ENCODE data around the gene PITPNM2. TPM values are rescaled to one million over a fixed set of nuclear protein-coding genes. Genes with fewer than 3 reads are reported as not detected.

PITPNM2 gene
- total and polyA plus RNA-seq, 9 of the 15 experiments (the other 6 are each of a cell fraction or from before 2014, with no cell fraction given) = 0.03 to 10.8 (median 2.9) TPM

- TF ChIP-seq ETS1 (conservative IDR thresholded peaks at IDR 0.05; ENCODE audit: control insufficient read depth, low read depth, low read length) = no peak
- TF ChIP-seq COPS2 (conservative IDR thresholded peaks at IDR 0.05) = no peak
- TF ChIP-seq SMARCC2 (IDR thresholded peaks at IDR 0.05; ENCODE audit: low read depth) = peak; percentile 84
- TF ChIP-seq DDX20 (tag; IDR thresholded peaks at IDR 0.05; ENCODE audit: low read depth) = no peak
- no peak for TF ChIP-seq ZNF717 (CRISPR knock-in tag; IDR thresholded peaks at IDR 0.05)
- no peak for TF ChIP-seq FOXJ3 (CRISPR knock-in tag; IDR thresholded peaks at IDR 0.05)
- TF ChIP-seq TAF1 (IDR thresholded peaks at IDR 0.05; ENCODE audit: control insufficient read depth, extremely low read depth, insufficient read depth, low read length, severe bottlenecking) = no peak
- TF ChIP-seq MCM2 (IDR thresholded peaks at IDR 0.05; ENCODE audit: low read depth) = no peak
- TF ChIP-seq HMGN3 (IDR thresholded peaks at IDR 0.05; ENCODE audit: borderline replicate concordance, extremely low read depth, insufficient read length, low read depth, low read length) = no peak
- no peak for TF ChIP-seq ZNF444 (CRISPR knock-in tag; IDR thresholded peaks at IDR 0.05)
- TF ChIP-seq CHD2 (IDR thresholded peaks at IDR 0.05; ENCODE audit: low read depth, low read length) = no peak
- TF ChIP-seq RERE (CRISPR knock-in tag; IDR thresholded peaks at IDR 0.05; ENCODE audit: borderline replicate concordance) = no peak
- TF ChIP-seq FOXM1 (IDR thresholded peaks at IDR 0.05; ENCODE audit: low read depth) = 0 out of 2 replicates have a peak, but pooled peaks have one; percentile 31
- no peak for TF ChIP-seq FOXM1 (CRISPR knock-in tag; IDR thresholded peaks at IDR 0.05; ENCODE audit: low read depth)
- TF ChIP-seq GATAD2A (IDR thresholded peaks at IDR 0.05) = no peak
- TF ChIP-seq ZNF445 (CRISPR knock-in tag; IDR thresholded peaks at IDR 0.05; ENCODE audit: low read depth) = no peak
- TF ChIP-seq FOXP1 (CRISPR knock-in tag; IDR thresholded peaks at IDR 0.05) = no peak
- no peak for TF ChIP-seq KLF1 (tag; IDR thresholded peaks at IDR 0.05)
- no peak for TF ChIP-seq HNRNPH1 (optimal IDR thresholded peaks at IDR 0.05; ENCODE audit: low read depth, low read length)
- no peak for TF ChIP-seq GATA2 (CRISPR knock-in tag; IDR thresholded peaks at IDR 0.05)
- peak; percentile 96 for TF ChIP-seq SMARCA4 (IDR thresholded peaks at IDR 0.05)
- no peak for TF ChIP-seq SREBF1 (IDR thresholded peaks at IDR 0.05; ENCODE audit: borderline replicate concordance, low read depth, low read length)
- TF ChIP-seq TAF7 (tag; IDR thresholded peaks at IDR 0.05) = no peak
Observed at GRCh38 chr12:123126294-123127181, 24.4 kb downstream of the PITPNM2 start (continued).

Measured in K562 (cell line).